Adipocyte (in vitro differentiated cells): ENCODE results near the gene RALGAPA1.
A peak's percentile ranks its signal among the peaks of the same experiment; 100 is the strongest.
"Not testable (repeated sequence)": the region's sequence is repeated elsewhere in the genome, so short reads cannot be mapped to it uniquely, and the experiment has no call there.

ENCODE experiments used
- DNase-seq: peaks from one replicate; pipeline ENCODE4 v3.0.0-alpha.2; 2015; ENCODE audit warnings: low read depth
- H3K27me3 ChIP-seq: replicated peaks from 2 replicates; pipeline ENCODE4 v1.7.0; 2013; ENCODE audit warnings: mild to moderate bottlenecking, low read length, moderate library complexity; ENCODE audit not compliant: control insufficient read depth, insufficient read depth
- H3K36me3 ChIP-seq: 2 replicates; pipeline ENCODE4 v1.7.0; 2013; ENCODE audit warnings: low read length, mild to moderate bottlenecking, moderate library complexity; ENCODE audit not compliant: control insufficient read depth, insufficient read depth, severe bottlenecking
- H3K4me1 ChIP-seq: 2 replicates; pipeline ENCODE4 v1.7.0; 2013; ENCODE audit warnings: mild to moderate bottlenecking, low read length, moderate library complexity; ENCODE audit not compliant: control insufficient read depth, insufficient read depth
- H3K4me3 ChIP-seq: 2 replicates; pipeline ENCODE4 v1.7.0; 2013; ENCODE audit warnings: mild to moderate bottlenecking, low read length, moderate library complexity
- H3K9ac ChIP-seq: 2 replicates; pipeline ENCODE4 v1.7.0; 2013; ENCODE audit warnings: mild to moderate bottlenecking, low read length, moderate library complexity
- H3K9me3 ChIP-seq: 2 replicates; pipeline ENCODE4 v1.7.0; 2013; ENCODE audit warnings: mild to moderate bottlenecking, low read length, moderate library complexity; ENCODE audit not compliant: control insufficient read depth

RALGAPA1 gene

DNA sequence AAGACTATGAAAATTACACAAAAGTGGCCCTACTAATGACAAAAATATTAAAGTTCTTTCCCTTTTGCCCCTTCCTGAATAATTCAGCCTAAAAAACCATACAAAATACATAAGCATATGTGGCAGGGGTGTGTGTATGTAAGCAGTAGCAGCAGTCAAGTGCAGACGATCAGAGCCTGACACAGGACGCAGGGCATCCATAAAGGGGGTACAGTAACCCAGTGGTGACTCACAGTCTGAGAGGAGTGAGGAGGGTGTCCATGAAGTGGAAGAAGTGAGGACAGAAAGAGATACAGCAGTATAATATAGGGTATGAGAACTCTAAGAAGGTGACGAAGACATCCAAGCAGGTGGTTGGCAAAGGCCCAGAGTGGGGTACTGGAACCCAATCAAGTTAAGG, 56.7 kb downstream of the RALGAPA1 start:
- H3K27me3 ChIP-seq: no peaks in the 10 kb centered on the region
- H3K9ac ChIP-seq: no peak overlapping the region
- H3K4me3 ChIP-seq: no peak overlapping the region
- peaks cover 3% of the 10 kb centered on the region for H3K4me1 ChIP-seq
- no peaks in the 10 kb centered on the region for H3K9me3 ChIP-seq
- no peak for DNase-seq
- H3K36me3 ChIP-seq: peaks cover 77% of the 10 kb centered on the region

DNA sequence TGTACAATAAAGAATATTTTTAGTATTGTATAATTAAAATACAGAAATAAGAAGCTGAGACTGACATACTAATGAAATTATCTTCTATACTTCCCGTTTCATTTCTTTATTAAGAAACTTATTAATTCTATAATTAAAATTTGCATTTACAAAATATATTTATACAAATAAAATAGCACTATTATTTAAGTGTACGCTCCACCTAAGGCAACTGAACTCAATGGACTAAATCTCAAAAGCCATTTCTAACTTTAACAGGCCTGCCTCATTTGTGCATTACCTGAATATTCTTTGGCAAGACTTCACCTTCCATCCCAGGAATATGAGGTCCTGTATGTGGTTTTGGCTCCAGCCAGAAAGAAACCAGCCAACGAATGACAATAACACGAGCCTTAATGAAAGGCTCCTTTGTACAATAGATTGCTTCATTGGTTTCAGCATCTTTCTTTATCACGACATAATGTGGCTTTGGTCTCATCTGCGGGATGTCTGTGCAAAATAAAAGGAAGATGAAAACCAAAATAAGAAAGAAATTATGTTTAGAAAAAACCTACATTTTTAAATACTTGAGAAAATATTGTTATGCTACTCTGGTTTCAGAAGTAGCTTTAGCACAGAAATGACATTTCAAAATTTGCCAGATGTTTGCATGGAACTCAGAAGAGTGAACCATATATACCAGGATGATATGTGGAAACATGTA, 58.7 kb downstream of the RALGAPA1 start:
- Histone ChIP-seq H3K9me3 (no peaks in the 10 kb centered on the region), H3K4me1 (peaks cover 9% of the 10 kb centered on the region), H3K27me3 (no peaks in the 10 kb centered on the region), H3K4me3 (no peak overlapping the region), H3K36me3 (peaks cover 73% of the 10 kb centered on the region), H3K9ac (no peak overlapping the region)
- no peak for DNase-seq

GRCh38 chr14:35747379-35747778, 61.7 kb downstream of the RALGAPA1 start:
- H3K27me3 ChIP-seq: no peaks in the 10 kb centered on the region
- peak; percentile 78 for DNase-seq
- peaks cover 9% of the 10 kb centered on the region for H3K4me1 ChIP-seq
- no peak overlapping the region for H3K9ac ChIP-seq
- H3K4me3 ChIP-seq: no peak overlapping the region
- H3K9me3 ChIP-seq: no peaks in the 10 kb centered on the region
- peaks cover 56% of the 10 kb centered on the region for H3K36me3 ChIP-seq

- Histone ChIP-seq H3K4me3 (no peak overlapping the region), H3K9me3 (no peaks in the 10 kb centered on the region), H3K27me3 (no peaks in the 10 kb centered on the region), H3K9ac (no peak overlapping the region), H3K4me1 (peaks cover 6% of the 10 kb centered on the region), H3K36me3 (peaks cover 36% of the 10 kb centered on the region)
- DNase-seq: no peak
These were observed 66.7 kb downstream of the RALGAPA1 start for GRCh38 chr14:35742442-35742841.

- H3K9ac ChIP-seq: no peak overlapping the region
- no peaks in the 10 kb centered on the region for H3K9me3 ChIP-seq
- peaks cover 2% of the 10 kb centered on the region for H3K4me1 ChIP-seq
- H3K36me3 ChIP-seq: peaks cover 39% of the 10 kb centered on the region
- DNase-seq: no peak
- H3K4me3 ChIP-seq: no peak overlapping the region
- no peaks in the 10 kb centered on the region for H3K27me3 ChIP-seq
These were observed 67.1 kb downstream of the RALGAPA1 start for GRCh38 chr14:35742032-35742371.

DNA sequence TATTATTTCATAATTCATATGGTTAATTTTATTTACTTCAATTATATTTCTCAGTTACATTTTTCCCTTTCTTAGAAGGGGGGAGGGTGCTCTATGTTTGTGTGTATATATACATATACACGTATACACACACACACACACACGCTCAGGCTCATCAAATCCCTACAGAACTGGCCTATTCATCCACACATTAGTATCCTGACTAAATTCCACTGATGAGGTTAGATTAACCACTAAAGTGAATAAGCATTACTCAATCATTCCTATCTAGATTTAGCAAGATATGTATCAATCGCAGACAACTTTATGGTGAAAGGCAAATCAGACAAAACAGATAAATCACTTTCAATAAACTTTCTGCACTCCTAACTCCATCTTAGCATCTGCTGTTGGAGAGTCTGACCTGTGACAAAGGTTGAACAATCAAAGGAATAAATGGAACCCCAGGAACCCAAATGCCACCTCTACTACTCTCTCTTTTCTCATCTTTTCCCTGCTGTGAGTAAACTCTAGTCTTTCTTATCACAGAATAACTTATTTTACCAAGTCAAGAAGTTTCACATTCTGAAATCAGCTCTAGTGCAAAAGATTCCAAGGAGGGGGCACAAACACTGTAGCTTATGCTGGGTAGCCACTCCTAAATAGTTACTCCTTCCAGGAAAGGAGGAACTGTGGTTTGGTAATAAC, 67.6 kb downstream of the RALGAPA1 start:
- Histone ChIP-seq H3K4me3 (no peak overlapping the region), H3K4me1 (no peaks in the 10 kb centered on the region), H3K9me3 (no peaks in the 10 kb centered on the region), H3K9ac (no peak overlapping the region), H3K27me3 (no peaks in the 10 kb centered on the region), H3K36me3 (peaks cover 40% of the 10 kb centered on the region)
- no peak for DNase-seq

GRCh38 chr14:35740215-35740614, 68.9 kb downstream of the RALGAPA1 start:
- no peaks in the 10 kb centered on the region for H3K4me1 ChIP-seq
- no peak overlapping the region for H3K9ac ChIP-seq
- peak; percentile 7 for DNase-seq
- H3K9me3 ChIP-seq: no peaks in the 10 kb centered on the region
- H3K4me3 ChIP-seq: no peak overlapping the region
- no peaks in the 10 kb centered on the region for H3K27me3 ChIP-seq
- H3K36me3 ChIP-seq: peaks cover 41% of the 10 kb centered on the region

DNA sequence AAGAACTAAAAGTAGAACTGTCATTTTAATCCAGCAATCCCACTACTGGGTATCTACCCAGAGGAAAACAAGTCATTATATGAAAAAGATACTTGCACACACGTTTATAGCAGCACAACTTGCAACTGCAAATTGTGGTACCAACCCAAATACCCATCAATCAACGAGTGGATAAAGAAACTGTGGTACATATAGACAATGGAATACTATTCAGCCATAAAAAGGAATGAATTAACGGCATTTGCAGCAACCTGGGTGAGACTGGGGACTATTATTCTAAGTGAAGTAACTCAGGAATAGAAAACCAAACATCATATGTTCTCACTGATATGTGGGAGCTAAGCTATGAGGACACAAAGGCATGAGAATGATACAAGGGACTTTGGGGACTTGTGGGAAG, 73.9 kb downstream of the RALGAPA1 start:
- H3K36me3 ChIP-seq: peaks cover 19% of the 10 kb centered on the region
- H3K9me3 ChIP-seq, H3K9ac ChIP-seq, H3K27me3 ChIP-seq, H3K4me1 ChIP-seq, DNase-seq, H3K4me3 ChIP-seq: not testable (repeated sequence)

DNA sequence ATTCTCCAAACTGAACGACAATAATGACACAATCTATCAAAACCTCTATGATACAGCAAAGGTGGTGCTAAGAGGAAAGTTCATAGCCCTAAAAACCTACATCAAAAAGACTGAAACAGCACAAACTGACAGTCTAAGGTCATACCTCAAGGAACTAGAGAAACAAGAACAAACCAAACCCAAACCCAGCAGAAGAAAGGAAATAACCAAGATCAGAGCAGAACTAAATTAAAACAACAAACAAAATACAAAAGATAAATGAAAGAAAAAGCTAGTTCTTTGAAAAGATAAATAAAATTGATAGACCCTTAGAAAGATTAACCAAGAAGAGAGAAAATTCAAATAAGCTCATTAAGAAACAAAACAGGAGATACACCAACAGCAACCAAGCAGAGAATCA, 75.6 kb downstream of the RALGAPA1 start:
- H3K9ac ChIP-seq, H3K4me3 ChIP-seq, H3K9me3 ChIP-seq, DNase-seq, H3K4me1 ChIP-seq, H3K27me3 ChIP-seq: not testable (repeated sequence)
- H3K36me3 ChIP-seq: peaks cover 19% of the 10 kb centered on the region

GRCh38 chr14:35730871-35731270, 78.2 kb downstream of the RALGAPA1 start:
- Histone ChIP-seq H3K9me3 (no peaks in the 10 kb centered on the region), H3K4me3 (no peak overlapping the region), H3K9ac (no peak overlapping the region), H3K36me3 (peaks cover 10% of the 10 kb centered on the region), H3K27me3 (no peaks in the 10 kb centered on the region), H3K4me1 (no peaks in the 10 kb centered on the region)
- DNase-seq: no peak

DNA sequence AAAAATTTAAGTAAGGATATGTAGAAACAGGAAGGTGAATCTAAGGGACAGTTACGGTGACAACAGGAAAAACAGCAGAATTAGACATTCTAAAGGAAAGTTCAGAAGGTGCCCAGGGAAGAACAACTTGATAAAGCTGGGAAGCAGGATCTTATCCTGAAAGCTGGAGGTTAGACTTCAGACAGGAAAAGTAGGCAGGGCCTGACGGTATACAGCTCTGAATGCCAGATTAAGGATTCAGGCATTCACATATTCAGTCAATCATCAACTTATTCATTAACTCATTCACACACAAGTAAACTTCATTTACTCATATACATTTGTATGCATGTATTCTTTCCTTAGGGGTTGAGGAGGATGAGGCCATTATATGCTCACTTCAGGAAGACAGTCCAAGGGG, 81.3 kb downstream of the RALGAPA1 start:
- H3K9me3 ChIP-seq: no peaks in the 10 kb centered on the region
- H3K9ac ChIP-seq: no peak overlapping the region
- H3K4me3 ChIP-seq: no peak overlapping the region
- H3K4me1 ChIP-seq: no peaks in the 10 kb centered on the region
- peaks cover 7% of the 10 kb centered on the region for H3K36me3 ChIP-seq
- no peak for DNase-seq
- no peaks in the 10 kb centered on the region for H3K27me3 ChIP-seq

- no peak overlapping the region for H3K9ac ChIP-seq
- no peak for DNase-seq
- no peaks in the 10 kb centered on the region for H3K4me1 ChIP-seq
- no peaks in the 10 kb centered on the region for H3K27me3 ChIP-seq
- H3K4me3 ChIP-seq: no peak overlapping the region
- H3K9me3 ChIP-seq: no peaks in the 10 kb centered on the region
- H3K36me3 ChIP-seq: peaks cover 18% of the 10 kb centered on the region
These were observed 83.2 kb downstream of the RALGAPA1 start for GRCh38 chr14:35725930-35726329.
